Measurements from ENCODE around the gene TBC1D5. TPM values are rescaled to one million over a fixed set of nuclear protein-coding genes. Genes with fewer than 3 reads are reported as not detected.

The TBC1D5 gene
- total RNA-seq, 1 experiment from 2014 or later = 36.4 TPM

DNA sequence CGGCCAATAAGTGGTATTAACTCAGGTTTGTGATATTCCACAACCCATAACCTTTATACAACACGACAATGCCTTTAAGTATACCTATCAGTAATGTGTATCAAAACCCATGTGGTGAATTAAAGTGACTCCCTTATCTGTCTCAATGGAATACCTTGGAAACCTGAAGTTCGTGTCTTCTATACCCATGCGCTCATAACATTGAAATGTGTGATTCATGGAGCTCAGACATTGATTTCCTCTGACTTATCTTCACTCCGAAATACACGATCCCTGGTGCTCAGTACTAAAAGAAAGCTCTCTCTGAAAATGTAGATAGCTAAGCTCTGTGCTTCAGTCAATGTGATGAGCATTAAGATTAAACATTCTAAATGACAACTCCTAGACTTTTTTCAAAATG is 140.3 kb downstream of the TBC1D5 start:
- CTCF ChIA-PET = no interaction called here
- no TSS peak for BruUV-seq (replicated peaks)

DNA sequence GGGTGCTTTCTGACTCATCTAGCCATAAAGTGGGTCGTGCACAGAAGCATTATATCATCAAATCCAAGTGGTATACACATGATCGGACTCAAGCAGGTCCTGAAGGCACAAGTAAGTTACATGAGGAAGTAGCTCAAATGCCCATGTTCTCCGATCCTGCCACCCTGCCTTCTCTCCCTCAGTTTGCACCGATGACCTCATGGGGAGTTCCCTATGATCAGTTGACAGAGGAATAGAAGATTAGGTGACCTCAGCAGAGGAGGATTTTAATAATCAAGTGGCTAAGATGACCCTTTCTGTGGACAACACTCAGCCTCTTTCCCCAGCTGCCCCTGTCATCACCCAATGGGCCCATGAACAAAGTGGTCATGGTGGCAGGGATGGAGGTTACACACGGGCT is 149.5 kb downstream of the TBC1D5 start:
- Mint-ChIP-seq H3K27ac (ENCODE audit: unreplicated experiment) (no peak overlapping the region), H3K9me3 (ENCODE audit: unreplicated experiment) (peaks cover 14% of the 10 kb centered on the region), H3K4me3 (ENCODE audit: unreplicated experiment) (no peak overlapping the region), H3K27me3 (ENCODE audit: insufficient read depth, unreplicated experiment) (no peaks in the 10 kb centered on the region), H3K36me3 (ENCODE audit: insufficient read depth, unreplicated experiment) (no peaks in the 10 kb centered on the region), H3K4me1 (ENCODE audit: low read depth, unreplicated experiment) (no peaks in the 10 kb centered on the region)
- intact Hi-C loops (cut with micrococcal nuclease; ENCODE audit: unreplicated experiment) = no loop called here
- no TSS peak for BruUV-seq (replicated peaks)
- CTCF ChIA-PET = no interaction called here
- TF ChIP-seq, protein P1, sequence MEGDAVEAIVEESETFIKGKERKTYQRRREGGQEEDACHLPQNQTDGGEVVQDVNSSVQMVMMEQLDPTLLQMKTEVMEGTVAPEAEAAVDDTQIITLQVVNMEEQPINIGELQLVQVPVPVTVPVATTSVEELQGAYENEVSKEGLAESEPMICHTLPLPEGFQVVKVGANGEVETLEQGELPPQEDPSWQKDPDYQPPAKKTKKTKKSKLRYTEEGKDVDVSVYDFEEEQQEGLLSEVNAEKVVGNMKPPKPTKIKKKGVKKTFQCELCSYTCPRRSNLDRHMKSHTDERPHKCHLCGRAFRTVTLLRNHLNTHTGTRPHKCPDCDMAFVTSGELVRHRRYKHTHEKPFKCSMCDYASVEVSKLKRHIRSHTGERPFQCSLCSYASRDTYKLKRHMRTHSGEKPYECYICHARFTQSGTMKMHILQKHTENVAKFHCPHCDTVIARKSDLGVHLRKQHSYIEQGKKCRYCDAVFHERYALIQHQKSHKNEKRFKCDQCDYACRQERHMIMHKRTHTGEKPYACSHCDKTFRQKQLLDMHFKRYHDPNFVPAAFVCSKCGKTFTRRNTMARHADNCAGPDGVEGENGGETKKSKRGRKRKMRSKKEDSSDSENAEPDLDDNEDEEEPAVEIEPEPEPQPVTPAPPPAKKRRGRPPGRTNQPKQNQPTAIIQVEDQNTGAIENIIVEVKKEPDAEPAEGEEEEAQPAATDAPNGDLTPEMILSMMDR (IDR thresholded peaks at IDR 0.05; ENCODE audit: insufficient read depth in 1 of 2, low read depth in 1 of 2, low read length in 1 of 2, severe bottlenecking in 1 of 2, unreplicated experiment in 1 of 2) = no peak
- H3K4me3 ChIP-seq (ENCODE audit: low read depth, low read length) = no peak overlapping the region
- POLR2A ChIA-PET = no interaction called here
- H3K9me3 ChIP-seq = no peaks in the 10 kb centered on the region
- H3K4me1 ChIP-seq = peaks cover 3% of the 10 kb centered on the region; the same call in 1 of the 2 replicates
- no peak for DNase-seq
- no peaks in the 10 kb centered on the region for H3K27me3 ChIP-seq (replicated peaks; ENCODE audit: control insufficient read depth, insufficient read depth, low read length)
- no peaks in the 10 kb centered on the region for H3K36me3 ChIP-seq (ENCODE audit: control insufficient read depth, insufficient read depth, low read length)

More for the DNA sequence above, 140.3 kb downstream of the TBC1D5 start:
- no peaks in the 10 kb centered on the region for H3K36me3 Mint-ChIP-seq (ENCODE audit: insufficient read depth, unreplicated experiment)
- H3K27ac Mint-ChIP-seq (ENCODE audit: unreplicated experiment) = no peak overlapping the region
- H3K27me3 ChIP-seq (replicated peaks; ENCODE audit: control insufficient read depth, insufficient read depth, low read length) = no peaks in the 10 kb centered on the region
- H3K36me3 ChIP-seq (ENCODE audit: control insufficient read depth, insufficient read depth, low read length) = no peaks in the 10 kb centered on the region
- H3K4me3 Mint-ChIP-seq (ENCODE audit: unreplicated experiment) = no peak overlapping the region
- no peaks in the 10 kb centered on the region for H3K9me3 ChIP-seq
- H3K9me3 Mint-ChIP-seq (ENCODE audit: unreplicated experiment) = no peaks in the 10 kb centered on the region
- POLR2A ChIA-PET = no interaction called here
- TF ChIP-seq, protein P1 (IDR thresholded peaks at IDR 0.05; ENCODE audit: insufficient read depth in 1 of 2, low read depth in 1 of 2, low read length in 1 of 2, severe bottlenecking in 1 of 2, unreplicated experiment in 1 of 2) = no peak
- intact Hi-C loops (cut with micrococcal nuclease; ENCODE audit: unreplicated experiment) = no loop called here
- no peaks in the 10 kb centered on the region for H3K4me1 ChIP-seq
- peaks cover 5% of the 10 kb centered on the region for H3K4me1 Mint-ChIP-seq (ENCODE audit: low read depth, unreplicated experiment)
- H3K27me3 Mint-ChIP-seq (ENCODE audit: insufficient read depth, unreplicated experiment) = no peaks in the 10 kb centered on the region
- DNase-seq = no peak
- no peak overlapping the region for H3K4me3 ChIP-seq (ENCODE audit: low read depth, low read length)

DNA sequence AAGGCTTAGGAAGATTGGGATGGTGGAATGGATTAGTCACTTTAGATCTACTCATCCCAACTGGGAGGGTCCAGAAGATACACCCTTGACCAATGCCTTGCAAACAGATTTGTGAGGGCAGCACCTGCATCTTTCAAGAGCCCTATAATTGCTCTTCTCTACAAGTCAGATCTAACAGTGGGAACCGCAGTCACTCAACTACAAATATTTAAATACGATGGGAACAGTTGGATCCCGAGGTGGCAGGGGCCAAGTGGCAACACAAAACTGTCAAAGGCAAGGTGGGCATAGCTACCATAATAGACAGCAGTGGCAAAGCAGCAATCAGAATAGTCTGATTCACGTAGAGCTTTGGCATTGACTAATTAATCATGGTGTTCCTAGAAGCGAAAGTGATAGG is 152.0 kb downstream of the TBC1D5 start:
- peaks cover 14% of the 10 kb centered on the region for H3K9me3 Mint-ChIP-seq (ENCODE audit: unreplicated experiment)
- intact Hi-C loops (cut with micrococcal nuclease; ENCODE audit: unreplicated experiment) = no loop called here
- H3K4me3 ChIP-seq (ENCODE audit: low read depth, low read length) = no peak overlapping the region

More for the DNA sequence above, 152.0 kb downstream of the TBC1D5 start:
- no peaks in the 10 kb centered on the region for H3K4me1 Mint-ChIP-seq (ENCODE audit: low read depth, unreplicated experiment)
- Histone ChIP-seq H3K9me3 (no peaks in the 10 kb centered on the region), H3K36me3 (ENCODE audit: control insufficient read depth, insufficient read depth, low read length) (no peaks in the 10 kb centered on the region), H3K4me1 (peaks cover 3% of the 10 kb centered on the region; the same call in 1 of the 2 replicates), H3K27me3 (replicated peaks; ENCODE audit: control insufficient read depth, insufficient read depth, low read length) (no peaks in the 10 kb centered on the region)
- H3K4me3 Mint-ChIP-seq (ENCODE audit: unreplicated experiment) = no peak overlapping the region
- no peak overlapping the region for H3K27ac Mint-ChIP-seq (ENCODE audit: unreplicated experiment)
- TF ChIP-seq, protein P1 (IDR thresholded peaks at IDR 0.05; ENCODE audit: insufficient read depth in 1 of 2, low read depth in 1 of 2, low read length in 1 of 2, severe bottlenecking in 1 of 2, unreplicated experiment in 1 of 2) = no peak
- H3K27me3 Mint-ChIP-seq (ENCODE audit: insufficient read depth, unreplicated experiment) = no peaks in the 10 kb centered on the region
- no TSS peak for BruUV-seq (replicated peaks)
- no peak for DNase-seq
- POLR2A ChIA-PET = no interaction called here
- CTCF ChIA-PET = no interaction called here
- H3K36me3 Mint-ChIP-seq (ENCODE audit: insufficient read depth, unreplicated experiment) = no peaks in the 10 kb centered on the region
